ENCODE results near the gene THAP8. TPM values are rescaled to one million over a fixed set of nuclear protein-coding genes. Genes with fewer than 3 reads are reported as not detected.

The THAP8 gene
- total RNA-seq, 1 experiment from 2014 or later = 4.0 TPM

DNA sequence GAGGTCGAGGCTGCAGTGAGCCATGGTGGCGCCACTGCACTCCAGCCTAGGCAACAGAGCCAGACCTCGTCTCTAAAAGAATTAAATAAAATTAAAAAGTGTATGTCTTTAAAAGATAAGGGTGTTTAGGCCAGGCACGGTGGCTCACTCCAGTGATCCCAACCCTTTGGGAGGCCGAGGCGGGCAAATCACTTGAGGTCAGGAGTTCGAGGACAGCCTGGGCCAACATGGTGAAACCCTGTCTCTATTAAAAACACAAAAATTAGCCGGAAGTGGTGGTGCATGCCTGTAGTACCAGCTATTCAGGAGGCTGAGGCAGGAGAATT lies 66.6 kb downstream of the THAP8 start:
- peaks cover 48% of the 10 kb centered on the region for H3K27me3 Mint-ChIP-seq (ENCODE audit: insufficient read depth, unreplicated experiment)
- intact Hi-C loops (cut with micrococcal nuclease) = no loop called here
- H3K4me3 Mint-ChIP-seq (ENCODE audit: unreplicated experiment) = no peak overlapping the region

DNA sequence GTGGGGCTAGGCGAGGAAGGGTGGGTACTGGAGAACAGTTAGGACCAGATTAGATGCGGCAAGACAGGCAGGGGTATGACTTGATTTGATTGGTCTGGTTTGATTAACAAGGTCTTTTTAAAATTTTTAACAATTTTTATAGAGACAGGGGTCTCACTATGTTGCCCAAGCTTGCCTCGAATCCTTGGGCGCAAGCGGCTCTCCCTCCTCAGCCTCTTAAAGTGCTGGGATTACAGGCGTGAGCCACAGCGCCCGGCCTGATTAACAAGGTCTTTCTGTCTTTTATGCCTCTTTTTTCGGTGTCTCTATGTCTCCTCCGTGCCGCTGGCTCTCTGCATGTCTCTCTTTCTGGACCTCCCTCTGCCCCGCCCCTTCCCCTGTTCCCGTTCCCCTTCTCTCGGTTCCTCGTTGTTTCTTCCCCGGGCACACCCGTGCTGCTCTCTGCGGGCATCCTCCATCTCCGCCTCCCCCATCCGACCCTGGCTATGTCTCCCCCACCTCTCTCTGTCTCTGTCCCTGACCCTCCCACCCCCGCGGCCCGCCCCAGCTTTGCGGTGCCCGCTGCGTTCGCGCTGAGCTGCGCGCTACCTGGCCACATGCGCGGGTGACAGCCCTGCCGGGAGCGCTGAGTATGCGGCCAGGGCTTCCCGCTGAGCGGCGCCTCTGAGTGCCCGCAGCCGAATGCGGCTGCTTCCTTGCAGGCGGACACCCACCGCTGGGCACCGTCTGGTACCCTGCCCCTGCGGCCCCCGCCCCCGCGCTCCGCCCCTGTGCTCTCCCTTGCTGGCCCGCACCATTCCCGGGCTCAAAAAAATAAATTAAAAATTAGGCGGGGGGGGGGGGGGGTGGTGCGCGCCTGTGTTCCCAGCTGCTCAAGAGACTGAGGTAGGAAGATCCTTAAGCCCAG lies 67.2 kb downstream of the THAP8 start:
- TF ChIP-seq, protein P1, sequence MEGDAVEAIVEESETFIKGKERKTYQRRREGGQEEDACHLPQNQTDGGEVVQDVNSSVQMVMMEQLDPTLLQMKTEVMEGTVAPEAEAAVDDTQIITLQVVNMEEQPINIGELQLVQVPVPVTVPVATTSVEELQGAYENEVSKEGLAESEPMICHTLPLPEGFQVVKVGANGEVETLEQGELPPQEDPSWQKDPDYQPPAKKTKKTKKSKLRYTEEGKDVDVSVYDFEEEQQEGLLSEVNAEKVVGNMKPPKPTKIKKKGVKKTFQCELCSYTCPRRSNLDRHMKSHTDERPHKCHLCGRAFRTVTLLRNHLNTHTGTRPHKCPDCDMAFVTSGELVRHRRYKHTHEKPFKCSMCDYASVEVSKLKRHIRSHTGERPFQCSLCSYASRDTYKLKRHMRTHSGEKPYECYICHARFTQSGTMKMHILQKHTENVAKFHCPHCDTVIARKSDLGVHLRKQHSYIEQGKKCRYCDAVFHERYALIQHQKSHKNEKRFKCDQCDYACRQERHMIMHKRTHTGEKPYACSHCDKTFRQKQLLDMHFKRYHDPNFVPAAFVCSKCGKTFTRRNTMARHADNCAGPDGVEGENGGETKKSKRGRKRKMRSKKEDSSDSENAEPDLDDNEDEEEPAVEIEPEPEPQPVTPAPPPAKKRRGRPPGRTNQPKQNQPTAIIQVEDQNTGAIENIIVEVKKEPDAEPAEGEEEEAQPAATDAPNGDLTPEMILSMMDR (IDR thresholded peaks at IDR 0.05; ENCODE audit: unreplicated experiment) = no peak
- Mint-ChIP-seq H3K36me3 (ENCODE audit: insufficient read depth, unreplicated experiment) (no peaks in the 10 kb centered on the region), H3K27ac (ENCODE audit: low read depth, unreplicated experiment) (no peak overlapping the region), H3K27me3 (ENCODE audit: insufficient read depth, unreplicated experiment) (peaks cover 55% of the 10 kb centered on the region), H3K9me3 (ENCODE audit: unreplicated experiment) (peaks cover 7% of the 10 kb centered on the region), H3K4me3 (ENCODE audit: unreplicated experiment) (no peak overlapping the region), H3K4me1 (ENCODE audit: insufficient read depth, unreplicated experiment) (no peaks in the 10 kb centered on the region)
- ChIA-PET POLR2A (interaction anchor here (1.0 kb wide), 1 partner anchor 98 kb away, joined by 3 read pairs; no protein-coding TSS in a partner anchor), CTCF (interaction anchor here (0.6 to 0.7 kb wide), 3 partner anchors 30 to 131 kb away, joined by 3 read pairs; no protein-coding TSS in a partner anchor)
- intact Hi-C loops (cut with micrococcal nuclease) = no loop called here
- no peak for DNase-seq (ENCODE audit: unreplicated experiment)
- BruUV-seq (replicated peaks) = no TSS peak

More for the DNA sequence above, 66.6 kb downstream of the THAP8 start:
- ChIA-PET POLR2A (no interaction called here), CTCF (interaction anchor here (0.6 to 0.7 kb wide), 2 partner anchors 31 to 49 kb away, joined by 3 read pairs; no protein-coding TSS in a partner anchor)
- no peak overlapping the region for H3K27ac Mint-ChIP-seq (ENCODE audit: low read depth, unreplicated experiment)
- no TSS peak for BruUV-seq (replicated peaks)
- H3K36me3 Mint-ChIP-seq (ENCODE audit: insufficient read depth, unreplicated experiment) = no peaks in the 10 kb centered on the region
- peaks cover 7% of the 10 kb centered on the region for H3K9me3 Mint-ChIP-seq (ENCODE audit: unreplicated experiment)
- TF ChIP-seq, protein P1 (IDR thresholded peaks at IDR 0.05; ENCODE audit: unreplicated experiment) = no peak
- no peaks in the 10 kb centered on the region for H3K4me1 Mint-ChIP-seq (ENCODE audit: insufficient read depth, unreplicated experiment)
- DNase-seq (ENCODE audit: unreplicated experiment) = no peak

DNA sequence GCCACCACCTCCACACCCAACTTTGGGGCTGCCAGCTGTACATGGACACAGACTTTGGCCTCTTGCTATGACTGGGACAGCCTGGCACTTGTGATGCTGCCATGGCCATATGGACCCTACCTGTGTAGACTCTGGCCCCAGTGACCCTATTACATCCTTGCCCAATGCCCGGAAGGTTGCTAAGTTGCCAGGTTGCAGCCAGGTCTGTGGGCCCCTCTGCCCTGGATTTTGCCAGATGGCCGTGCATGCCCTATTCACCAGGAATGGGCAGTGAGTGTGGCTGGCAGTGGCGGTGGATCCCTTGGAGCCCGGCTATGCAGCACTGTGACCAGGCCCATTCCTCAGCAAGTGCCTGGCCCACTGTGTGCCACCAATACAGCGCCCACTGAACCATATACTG lies 68.0 kb downstream of the THAP8 start:
- no TSS peak for BruUV-seq (replicated peaks)
- intact Hi-C loops (cut with micrococcal nuclease) = no loop called here
- Mint-ChIP-seq H3K4me3 (ENCODE audit: unreplicated experiment) (no peak overlapping the region), H3K36me3 (ENCODE audit: insufficient read depth, unreplicated experiment) (no peaks in the 10 kb centered on the region), H3K27ac (ENCODE audit: low read depth, unreplicated experiment) (no peak overlapping the region), H3K9me3 (ENCODE audit: unreplicated experiment) (peaks cover 7% of the 10 kb centered on the region), H3K4me1 (ENCODE audit: insufficient read depth, unreplicated experiment) (no peaks in the 10 kb centered on the region), H3K27me3 (ENCODE audit: insufficient read depth, unreplicated experiment) (peaks cover 63% of the 10 kb centered on the region)
- ChIA-PET POLR2A (interaction anchor here (1.0 kb wide), 1 partner anchor 97 kb away, joined by 3 read pairs; no protein-coding TSS in a partner anchor), CTCF (no interaction called here)
- no peak for DNase-seq (ENCODE audit: unreplicated experiment)
- TF ChIP-seq, protein P1 (IDR thresholded peaks at IDR 0.05; ENCODE audit: unreplicated experiment) = no peak

Other genes with a start within 250 kb of the THAP8 start
- gene PRODH2, start 241.4 kb downstream of the THAP8 start, total RNA-seq (2022) = not detected in 2 replicates
- not detected in 2 replicates for gene NPHS1, start 201.8 kb downstream of the THAP8 start, total RNA-seq (2022)
- not detected in 2 replicates for gene KIRREL2, start 197.4 kb downstream of the THAP8 start, total RNA-seq (2022)
- gene APLP1, start 185.7 kb downstream of the THAP8 start, total RNA-seq (2022) = 1.3 and 2.4 TPM in 2 replicates
- 6.4 and 8.4 TPM in 2 replicates for gene NFKBID, start 153.7 kb downstream of the THAP8 start, total RNA-seq (2022)
- gene HCST, start 151.8 kb downstream of the THAP8 start, total RNA-seq (2022) = not detected in 2 replicates
- gene TYROBP, start 146.0 kb downstream of the THAP8 start, total RNA-seq (2022) = not detected in 2 replicates
- gene LRFN3, start 117.9 kb downstream of the THAP8 start, total RNA-seq (2022) = 7.4 and 10.1 TPM in 2 replicates
- 14.4 and 15.0 TPM in 2 replicates for gene SDHAF1, start 59.1 kb downstream of the THAP8 start, total RNA-seq (2022)
- 0.14 and 0.91 TPM in 2 replicates for gene SYNE4, start 45.5 kb downstream of the THAP8 start, total RNA-seq (2022)
- 16.5 and 20.9 TPM in 2 replicates for gene ALKBH6, start 40.1 kb downstream of the THAP8 start, total RNA-seq (2022)
- gene CLIP3, start 21.4 kb downstream of the THAP8 start, total RNA-seq (2022) = 1.2 and 2.3 TPM in 2 replicates
- gene WDR62, start 612 bp upstream of the THAP8 start, total RNA-seq (2022) = 5.2 and 6.2 TPM in 2 replicates
- gene OVOL3, start 56.9 kb upstream of the THAP8 start, total RNA-seq (2022) = not detected in 2 replicates
- 112 and 126 TPM in 2 replicates for gene POLR2I, start 60.6 kb upstream of the THAP8 start, total RNA-seq (2022)
- gene TBCB, start 61.2 kb upstream of the THAP8 start, total RNA-seq (2022) = 101 and 122 TPM in 2 replicates
- 666 and 788 TPM in 2 replicates for gene CAPNS1, start 85.8 kb upstream of the THAP8 start, total RNA-seq (2022)
- not detected in 2 replicates for gene COX7A1, start 98.2 kb upstream of the THAP8 start, total RNA-seq (2022)
- gene ZNF565, start 160.4 kb upstream of the THAP8 start, total RNA-seq (2022) = 2.9 and 3.6 TPM in 2 replicates
- 102 and 132 TPM in 2 replicates for gene ZNF146, start 160.8 kb upstream of the THAP8 start, total RNA-seq (2022)

Measured in MCF 10A (cell line).